ENCODE data around the gene EIF5A. TPM values are rescaled to one million over a fixed set of nuclear protein-coding genes. Genes with fewer than 3 reads are reported as not detected.

The EIF5A gene
- total and polyA plus RNA-seq, 9 of the 15 experiments (the other 6 are each of a cell fraction or from before 2014, with no cell fraction given) = 22.9 to 1,163 (median 772) TPM

- no peak for TF ChIP-seq AFF1 (IDR thresholded peaks at IDR 0.05; ENCODE audit: low read depth in 1 of 2, partially characterized antibody in 2 of 2)
- no peak for TF ChIP-seq NFE2L1 (tag; IDR thresholded peaks at IDR 0.05; ENCODE audit: borderline replicate concordance, low read depth)
- peak; percentile 43; the same call in 1 of the 2 replicates for TF ChIP-seq CXXC5 (CRISPR knock-in tag; IDR thresholded peaks at IDR 0.05)
- no peak for TF ChIP-seq HMG20B (CRISPR knock-in tag; IDR thresholded peaks at IDR 0.05)
- no peak for TF ChIP-seq RBM14 (IDR thresholded peaks at IDR 0.05; ENCODE audit: borderline replicate concordance, insufficient read depth, low read depth, low read length)
- TF ChIP-seq FOXJ2 (tag; IDR thresholded peaks at IDR 0.05) = no peak
- no peak for TF ChIP-seq E2F3 (CRISPR knock-in tag; IDR thresholded peaks at IDR 0.05)
- TF ChIP-seq PBX2 (CRISPR knock-in tag; IDR thresholded peaks at IDR 0.05; ENCODE audit: low read depth) = no peak
- no peak for TF ChIP-seq PBX2 (tag; conservative IDR thresholded peaks at IDR 0.05; ENCODE audit: low read depth)
- TF ChIP-seq NR4A1 (CRISPR knock-in tag; IDR thresholded peaks at IDR 0.05) = no peak
- no peak for TF ChIP-seq NR4A1 (tag; IDR thresholded peaks at IDR 0.05)
- TF ChIP-seq ZNF253 (CRISPR knock-in tag; conservative IDR thresholded peaks at IDR 0.05) = no peak
- TF ChIP-seq CBFA2T3 (IDR thresholded peaks at IDR 0.05) = no peak
- no peak for TF ChIP-seq PURB (CRISPR knock-in tag; IDR thresholded peaks at IDR 0.05; ENCODE audit: low read depth)
- no peak for TF ChIP-seq ZNF311 (CRISPR knock-in tag; IDR thresholded peaks at IDR 0.05)
- no peak for TF ChIP-seq TARDBP (IDR thresholded peaks at IDR 0.05)
- no peak for TF ChIP-seq FOXA3 (CRISPR knock-in tag; conservative IDR thresholded peaks at IDR 0.05 in 1 of 2, IDR thresholded peaks at IDR 0.05 in 1 of 2)
- TF ChIP-seq HNRNPH1 (optimal IDR thresholded peaks at IDR 0.05; ENCODE audit: low read depth, low read length) = no peak
- no peak for TF ChIP-seq ZNF778 (CRISPR knock-in tag; IDR thresholded peaks at IDR 0.05)
Observed at GRCh38 chr17:7280519-7281073, 26.8 kb upstream of the EIF5A start (continued).
